IgD-negative memory B cell (primary cell): ENCODE results near the gene TEKT1. TPM values are rescaled to one million over a fixed set of nuclear protein-coding genes. Genes with fewer than 3 reads are reported as not detected.
"Not testable (repeated sequence)": the region's sequence is repeated elsewhere in the genome, so short reads cannot be mapped to it uniquely, and the experiment has no call there.

ENCODE experiments used
- H3K27ac Mint-ChIP-seq, 3 donors: one replicate each; pipeline ENCODE4 v1.8.0; 2020 to 2022; ENCODE audit warnings: mild to moderate bottlenecking in 3 of 3, mixed read lengths in 3 of 3, moderate library complexity in 1 of 3
- H3K27me3 Mint-ChIP-seq: one replicate; pipeline ENCODE4 v1.8.0; 2021; ENCODE audit warnings: mixed read lengths
- H3K36me3 Mint-ChIP-seq: one replicate; pipeline ENCODE4 v1.8.0; 2020; ENCODE audit warnings: mild to moderate bottlenecking, mixed read lengths
- H3K4me1 Mint-ChIP-seq, 3 donors: one replicate each; pipeline ENCODE4 v1.8.0; 2020 to 2022; ENCODE audit warnings: mixed read lengths in 3 of 3, mild to moderate bottlenecking in 1 of 3
- H3K4me3 Mint-ChIP-seq, 4 donors: one replicate each; pipeline ENCODE4 v1.8.0; 2020 to 2022; ENCODE audit warnings: mild to moderate bottlenecking in 4 of 4, mixed read lengths in 4 of 4, moderate library complexity in 3 of 4
- H3K9me3 Mint-ChIP-seq, 3 donors: one replicate each; pipeline ENCODE4 v1.8.0; 2020 to 2021; ENCODE audit warnings: mixed read lengths in 3 of 3, mild to moderate bottlenecking in 1 of 3
- polyA plus RNA-seq: library from polyadenylated mRNA; unstranded; fragments of 300-500 nt; fragmentation: Illumina TruSeq; gene quantifications from one replicate; pipeline ENCODE4 v1.2.3, GENCODE V29; 2021

TEKT1 gene
- polyA plus RNA-seq, 1 donor from 2014 or later: not detected

- H3K9me3 Mint-ChIP-seq: no peaks in the 10 kb centered on the region
Observed at GRCh38 chr17:6796017-6796886, 35.3 kb downstream of the TEKT1 start.

GRCh38 chr17:6793748-6794493, 37.6 kb downstream of the TEKT1 start:
- Mint-ChIP-seq H3K4me3 (no peak overlapping the region), H3K9me3 (no peaks in the 10 kb centered on the region), H3K4me1 (no peaks in the 10 kb centered on the region), H3K27ac (no peak overlapping the region), H3K27me3 (peaks cover 18% of the 10 kb centered on the region), H3K36me3 (no peaks in the 10 kb centered on the region)

More at GRCh38 chr17:6796017-6796886, 35.3 kb downstream of the TEKT1 start:
- no peaks in the 10 kb centered on the region for H3K36me3 Mint-ChIP-seq
- peaks cover 15% of the 10 kb centered on the region for H3K27me3 Mint-ChIP-seq
- H3K4me1 Mint-ChIP-seq: no peaks in the 10 kb centered on the region
- H3K4me3 Mint-ChIP-seq: no peak overlapping the region
- H3K27ac Mint-ChIP-seq: no peak overlapping the region

GRCh38 chr17:6789146-6789545, 42.4 kb downstream of the TEKT1 start:
- H3K27me3 Mint-ChIP-seq: peaks cover 24% of the 10 kb centered on the region

GRCh38 chr17:6787081-6787693, 44.3 kb downstream of the TEKT1 start:
- peaks cover 2 to 27% (median 6%) of the 10 kb centered on the region in 3 donors for H3K9me3 Mint-ChIP-seq
- no peak overlapping the region for H3K27ac Mint-ChIP-seq
- H3K36me3 Mint-ChIP-seq: peaks cover 3% of the 10 kb centered on the region
- H3K4me3 Mint-ChIP-seq: no peak overlapping the region
- peaks cover 24% of the 10 kb centered on the region for H3K27me3 Mint-ChIP-seq
- no peaks in the 10 kb centered on the region for H3K4me1 Mint-ChIP-seq

More at GRCh38 chr17:6789146-6789545, 42.4 kb downstream of the TEKT1 start:
- H3K4me3 Mint-ChIP-seq: no peak overlapping the region
- H3K36me3 Mint-ChIP-seq: no peaks in the 10 kb centered on the region
- H3K9me3 Mint-ChIP-seq: peaks cover 0 to 11% (median 6%) of the 10 kb centered on the region in 3 donors
- no peak overlapping the region for H3K27ac Mint-ChIP-seq
- H3K4me1 Mint-ChIP-seq: no peaks in the 10 kb centered on the region

GRCh38 chr17:6786618-6787017, 44.9 kb downstream of the TEKT1 start:
- peaks cover 3% of the 10 kb centered on the region for H3K36me3 Mint-ChIP-seq
- no peak overlapping the region for H3K4me3 Mint-ChIP-seq
- no peak overlapping the region for H3K27ac Mint-ChIP-seq
- no peaks in the 10 kb centered on the region for H3K4me1 Mint-ChIP-seq
- H3K27me3 Mint-ChIP-seq: peaks cover 24% of the 10 kb centered on the region
- peaks cover 5 to 33% (median 7%) of the 10 kb centered on the region in 3 donors for H3K9me3 Mint-ChIP-seq

- Mint-ChIP-seq H3K27me3 (peaks cover 23% of the 10 kb centered on the region), H3K27ac (no peak overlapping the region), H3K4me3 (no peak overlapping the region), H3K36me3 (peaks cover 3% of the 10 kb centered on the region), H3K4me1 (no peaks in the 10 kb centered on the region), H3K9me3 (peaks cover 10 to 34% (median 12%) of the 10 kb centered on the region in 3 donors)
Observed at GRCh38 chr17:6782244-6782643, 49.3 kb downstream of the TEKT1 start.

- Mint-ChIP-seq H3K4me1 (peaks cover 0 to 2% (median 0%) of the 10 kb centered on the region in 3 donors), H3K27ac (no peak overlapping the region), H3K36me3 (peaks cover 3% of the 10 kb centered on the region), H3K9me3 (peaks cover 12 to 31% (median 12%) of the 10 kb centered on the region in 3 donors), H3K27me3 (peaks cover 24% of the 10 kb centered on the region), H3K4me3 (no peak overlapping the region)
Observed at GRCh38 chr17:6780886-6781285, 50.6 kb downstream of the TEKT1 start.

GRCh38 chr17:6780001-6780400, 51.5 kb downstream of the TEKT1 start:
- Mint-ChIP-seq H3K27me3 (peaks cover 28% of the 10 kb centered on the region), H3K4me3 (no peak overlapping the region), H3K36me3 (peaks cover 3% of the 10 kb centered on the region), H3K9me3 (peaks cover 10 to 23% (median 13%) of the 10 kb centered on the region in 3 donors), H3K27ac (no peak overlapping the region), H3K4me1 (peaks cover 0 to 2% (median 0%) of the 10 kb centered on the region in 3 donors)

- no peak overlapping the region for H3K4me3 Mint-ChIP-seq
- peaks cover 27% of the 10 kb centered on the region for H3K27me3 Mint-ChIP-seq
- H3K27ac Mint-ChIP-seq: peak overlapping the region in 1 of 3 donors; percentile 70
- peaks cover 3% of the 10 kb centered on the region for H3K36me3 Mint-ChIP-seq
- peaks cover 10 to 25% (median 16%) of the 10 kb centered on the region in 3 donors for H3K9me3 Mint-ChIP-seq
- peaks cover 0 to 2% (median 0%) of the 10 kb centered on the region in 3 donors for H3K4me1 Mint-ChIP-seq
Observed at GRCh38 chr17:6779411-6779810, 52.1 kb downstream of the TEKT1 start.

- H3K4me1 Mint-ChIP-seq: peaks cover 0 to 2% (median 0%) of the 10 kb centered on the region in 3 donors
- no peak within 1 kb of the TSS for H3K4me3 Mint-ChIP-seq
- H3K9me3 Mint-ChIP-seq: peaks cover 12 to 27% (median 24%) of the 10 kb centered on the region in 3 donors
- H3K27me3 Mint-ChIP-seq: peaks cover 19% of the 10 kb centered on the region
- peaks cover 27% of the 10 kb centered on the region for H3K36me3 Mint-ChIP-seq
- H3K27ac Mint-ChIP-seq: peak within 1 kb of the TSS in 1 of 3 donors; percentile 62
Observed at GRCh38 chr17:6775871-6776405, 55.6 kb downstream of the TEKT1 start, which contains the start of gene FBXO39. Gene FBXO39, plus strand, starts transcription at chr17:6776215. Its CDS starts 3,654 bp downstream, at chr17:6779869.

- Mint-ChIP-seq H3K36me3 (peaks cover 32% of the 10 kb centered on the region), H3K9me3 (peaks cover 10 to 26% (median 24%) of the 10 kb centered on the region in 3 donors), H3K27me3 (peaks cover 15% of the 10 kb centered on the region), H3K27ac (peak overlapping the region in 1 of 3 donors; percentile 62)
- not testable (repeated sequence) for H3K4me1 Mint-ChIP-seq, H3K4me3 Mint-ChIP-seq
Observed at GRCh38 chr17:6774906-6775305, 56.6 kb downstream of the TEKT1 start.

- H3K4me3 Mint-ChIP-seq: no peak overlapping the region
- peaks cover 0 to 2% (median 0%) of the 10 kb centered on the region in 3 donors for H3K4me1 Mint-ChIP-seq
- H3K9me3 Mint-ChIP-seq: peaks cover 20 to 49% (median 46%) of the 10 kb centered on the region in 3 donors
- H3K27me3 Mint-ChIP-seq: peaks cover 5% of the 10 kb centered on the region
- H3K36me3 Mint-ChIP-seq: peaks cover 57% of the 10 kb centered on the region
- H3K27ac Mint-ChIP-seq: peak overlapping the region in 1 of 3 donors; percentile 87
Observed at GRCh38 chr17:6772016-6772415, 59.5 kb downstream of the TEKT1 start.

GRCh38 chr17:6768447-6768846, 63.1 kb downstream of the TEKT1 start:
- Mint-ChIP-seq H3K27me3 (no peaks in the 10 kb centered on the region), H3K27ac (no peak overlapping the region), H3K36me3 (peaks cover 81% of the 10 kb centered on the region), H3K4me1 (no peaks in the 10 kb centered on the region), H3K9me3 (peaks cover 21 to 54% (median 37%) of the 10 kb centered on the region in 3 donors), H3K4me3 (no peak overlapping the region)

GRCh38 chr17:6761779-6762178, 69.8 kb downstream of the TEKT1 start:
- Mint-ChIP-seq H3K27ac (no peak overlapping the region), H3K4me1 (peaks cover 7 to 12% (median 11%) of the 10 kb centered on the region in 3 donors), H3K27me3 (peaks cover 3% of the 10 kb centered on the region), H3K9me3 (peaks cover 4 to 14% (median 9%) of the 10 kb centered on the region in 3 donors), H3K4me3 (no peak overlapping the region), H3K36me3 (peaks cover 41% of the 10 kb centered on the region)
